GM23338 (cell line): ENCODE data around the gene GBP7. TPM values are rescaled to one million over a fixed set of nuclear protein-coding genes. Genes with fewer than 3 reads are reported as not detected.

Experiments used
- ATAC-seq: fragments of 200-7000 bp; cut with Tn5 transposase; 3 replicates; pipeline ENCODE4 v1.9.1; 2020
- DNase-seq: peaks from one replicate; pipeline ENCODE4 v3.0.0-alpha.2; 2015; ENCODE audit warnings: low spot score
- H2AFZ ChIP-seq: fragments of 200-600 bp; sonication (generic); 2 replicates; pipeline ENCODE4 v1.8.0; 2016; ENCODE audit warnings: antibody characterized with exemption, mild to moderate bottlenecking, moderate library complexity
- H3F3A ChIP-seq: fragments of 200-600 bp; sonication (generic); replicated peaks from 2 replicates; pipeline ENCODE4 v1.8.0; 2017; ENCODE audit warnings: antibody characterized with exemption, mixed run types, low read depth
- H3K27ac ChIP-seq: fragments of 200-600 bp; sonication (generic); 2 replicates; pipeline ENCODE4 v1.6.1; 2016; ENCODE audit warnings: low read depth
- H3K27me3 ChIP-seq: fragments of 200-600 bp; sonication (generic); 2 replicates; pipeline ENCODE4 v1.8.0; 2016; ENCODE audit warnings: mild to moderate bottlenecking, mixed run types, moderate library complexity; ENCODE audit not compliant: insufficient read depth
- H3K36me3 ChIP-seq: fragments of 200-600 bp; sonication (generic); 2 replicates; pipeline ENCODE4 v1.8.0; 2016; ENCODE audit warnings: mild to moderate bottlenecking; ENCODE audit not compliant: insufficient read depth
- H3K4me1 ChIP-seq: fragments of 200-600 bp; sonication (generic); 2 replicates; pipeline ENCODE4 v1.8.0; 2016; ENCODE audit warnings: mild to moderate bottlenecking, moderate library complexity; ENCODE audit not compliant: insufficient read depth
- H3K4me2 ChIP-seq: fragments of 200-600 bp; sonication (generic); 2 replicates; pipeline ENCODE4 v1.7.1; 2017; ENCODE audit warnings: mixed run types
- H3K4me3 ChIP-seq: fragments of 200-600 bp; sonication (generic); 2 replicates; pipeline ENCODE4 v1.6.1; 2016; ENCODE audit warnings: mixed run types
- H3K79me2 ChIP-seq: fragments of 200-600 bp; sonication (generic); replicated peaks from 2 replicates; pipeline ENCODE4 v1.8.0; 2017; ENCODE audit warnings: mild to moderate bottlenecking; ENCODE audit not compliant: insufficient read depth
- H3K9me2 ChIP-seq: fragments of 200-600 bp; sonication (generic); 2 replicates; pipeline ENCODE4 v1.8.0; 2017; ENCODE audit not compliant: insufficient read depth
- H4K20me1 ChIP-seq: fragments of 200-600 bp; sonication (generic); replicated peaks from 2 replicates; pipeline ENCODE4 v1.8.0; 2017; ENCODE audit warnings: mild to moderate bottlenecking; ENCODE audit not compliant: insufficient read depth
- H3K27ac Mint-ChIP-seq: 2 replicates; pipeline ENCODE4 v1.8.0; 2020; ENCODE audit warnings: inconsistent platforms, mild to moderate bottlenecking, moderate library complexity, mixed read lengths
- H3K27me3 Mint-ChIP-seq: 3 replicates; pipeline ENCODE4 v1.8.0; 2022; ENCODE audit warnings: low read depth, mild to moderate bottlenecking, moderate library complexity, mixed read lengths, inconsistent platforms; ENCODE audit not compliant: insufficient read depth, poor library complexity
- H3K36me3 Mint-ChIP-seq: 3 replicates; pipeline ENCODE4 v1.8.0; 2021; ENCODE audit warnings: low read depth, mild to moderate bottlenecking, inconsistent platforms, moderate library complexity, mixed read lengths
- H3K4me1 Mint-ChIP-seq: 3 replicates; pipeline ENCODE4 v1.8.0; 2020; ENCODE audit warnings: mild to moderate bottlenecking, inconsistent platforms, mixed read lengths
- H3K4me3 Mint-ChIP-seq: 3 replicates; pipeline ENCODE4 v1.8.0; 2021; ENCODE audit warnings: moderate library complexity, mild to moderate bottlenecking, inconsistent platforms, mixed read lengths
- H3K9me3 Mint-ChIP-seq: 3 replicates; pipeline ENCODE4 v1.8.0; 2020; ENCODE audit warnings: moderate library complexity, mild to moderate bottlenecking, inconsistent platforms, mixed read lengths
- EZH2 ChIP-seq: fragments of 200-600 bp; sonication (generic); IDR thresholded peaks from one replicate; pipeline ENCODE4 v1.8.0; 2017; ENCODE audit warnings: antibody characterized with exemption, mild to moderate bottlenecking, low read depth; ENCODE audit not compliant: unreplicated experiment
- EZH2phosphoT487 ChIP-seq: fragments of 200-600 bp; sonication (generic); IDR thresholded peaks from one replicate; pipeline ENCODE4 v1.8.1; 2018; ENCODE audit warnings: antibody characterized with exemption; ENCODE audit not compliant: unreplicated experiment
- JUNB ChIP-seq: IDR thresholded peaks from one replicate; pipeline ENCODE4 v1.6.1; 2016; ENCODE audit warnings: antibody characterized with exemption; ENCODE audit not compliant: unreplicated experiment
- NANOG ChIP-seq: IDR thresholded peaks from 2 replicates; pipeline ENCODE4 v1.6.1; 2016; ENCODE audit warnings: antibody characterized with exemption, borderline replicate concordance
- POLR2AphosphoS5 ChIP-seq: IDR thresholded peaks from 2 replicates; pipeline ENCODE4 v1.6.1; 2016; ENCODE audit warnings: antibody characterized with exemption, low read depth
- STAT1 ChIP-seq: IDR thresholded peaks from one replicate; pipeline ENCODE4 v1.6.1; 2016; ENCODE audit warnings: antibody characterized with exemption; ENCODE audit not compliant: unreplicated experiment
- ZNF114 ChIP-seq: fragments of 250-450 bp; sonication (Bioruptor Pico); IDR thresholded peaks from 2 replicates; pipeline ENCODE4 v1.5.0; 2020; ENCODE audit warnings: mild to moderate bottlenecking, moderate library complexity
- polyA plus RNA-seq: library from polyadenylated mRNA; unstranded; fragments of >200 nt; fragmentation: Nextera tagmentation; extraction: Ambion mirVana; gene quantifications from 2 replicates; pipeline ENCODE4 v1.2.1, GENCODE V29; 2016
- total RNA-seq: library from RNA; depleted of rRNA; stranded (reverse); fragments of >200 nt; shearing (Covaris generic); gene quantifications from 2 replicates; pipeline ENCODE4 v1.2.3, GENCODE V29; 2014
- TF ChIP-seq, protein P1 (sequence below): fragments of 250-450 bp; sonication (Bioruptor Pico); IDR thresholded peaks from 2 replicates; pipeline ENCODE4 v1.5.0; 2020; ENCODE audit warnings: mild to moderate bottlenecking, moderate library complexity
- TF ChIP-seq, protein P2 (sequence below): IDR thresholded peaks from 2 replicates; pipeline ENCODE4 v1.6.1; 2016; ENCODE audit warnings: antibody characterized with exemption

The GBP7 gene
- total and polyA plus RNA-seq, 2 experiments from 2014 or later = not detected

DNA sequence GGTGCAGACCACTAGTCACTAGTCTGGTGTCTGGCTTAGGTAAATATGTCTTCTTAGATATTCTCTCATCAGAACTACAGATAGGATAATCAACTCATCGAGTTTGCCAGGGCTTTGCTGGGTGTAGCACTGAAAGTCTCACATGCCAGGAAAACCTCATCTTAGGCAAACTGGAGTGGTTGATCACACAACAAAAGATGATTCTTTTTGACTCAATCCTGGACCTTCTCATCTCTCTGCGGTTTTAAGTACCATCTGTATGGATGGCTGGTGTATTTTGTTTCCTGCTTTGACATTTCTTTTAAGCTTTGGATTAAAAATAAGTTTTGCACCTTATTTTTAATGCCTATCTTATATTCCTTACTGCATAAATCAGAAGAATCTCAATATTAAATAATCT lies 61.1 kb downstream of the GBP7 start:
- Histone ChIP-seq H3K4me1 (no peaks in the 10 kb centered on the region), H3K36me3 (no peaks in the 10 kb centered on the region), H3K4me3 (no peak overlapping the region), H3K27ac (no peak overlapping the region), H3F3A (no peaks in the 10 kb centered on the region), H3K27me3 (no peaks in the 10 kb centered on the region), H3K79me2 (no peaks in the 10 kb centered on the region), H3K4me2 (no peak overlapping the region), H2AFZ (no peak overlapping the region), H3K9me2 (peaks cover 3% of the 10 kb centered on the region; the same call in 1 of the 2 replicates), H4K20me1 (no peaks in the 10 kb centered on the region)
- DNase-seq = no peak
- Mint-ChIP-seq H3K27ac (no peak overlapping the region), H3K4me3 (no peak overlapping the region), H3K4me1 (no peaks in the 10 kb centered on the region), H3K9me3 (no peaks in the 10 kb centered on the region), H3K36me3 (no peaks in the 10 kb centered on the region), H3K27me3 (peaks cover 1% of the 10 kb centered on the region)
- no peak for TF ChIP-seq JUNB
- no peak for ATAC-seq

DNA sequence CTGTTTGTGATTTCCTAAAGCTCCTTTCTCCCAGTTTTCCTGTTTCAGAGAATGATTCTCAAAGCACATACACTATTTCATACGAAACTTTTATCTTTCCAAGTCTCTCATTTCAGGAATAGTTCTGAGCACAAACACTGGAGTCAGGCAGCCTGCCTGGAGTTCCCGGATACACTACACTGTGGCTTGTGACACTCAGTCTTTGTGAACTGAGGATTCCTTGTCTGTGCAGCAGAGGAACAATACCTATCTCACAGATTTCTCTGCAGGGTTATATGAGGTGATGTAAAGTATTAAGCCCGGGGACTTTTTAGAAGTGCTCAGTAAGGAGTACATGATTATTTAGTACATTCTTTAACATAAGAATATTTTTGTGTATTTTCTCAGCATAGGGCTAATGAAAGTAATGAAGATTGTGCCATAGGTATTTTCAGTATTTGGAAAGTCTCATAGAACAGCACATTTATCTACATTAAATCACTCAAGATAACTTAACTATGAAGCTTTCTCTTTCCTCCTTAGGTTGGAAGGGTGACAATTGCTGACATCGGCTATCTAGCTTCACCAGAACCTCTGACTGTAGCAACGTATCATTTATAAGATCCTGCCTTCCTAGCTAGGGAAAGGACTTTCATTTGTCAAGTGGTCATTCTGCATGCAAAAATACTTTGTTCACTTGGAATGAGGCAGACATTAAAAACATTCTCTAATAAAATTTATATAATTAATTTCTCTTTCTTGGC lies 62.8 kb downstream of the GBP7 start:
- Mint-ChIP-seq H3K27ac (no peak overlapping the region), H3K4me1 (no peaks in the 10 kb centered on the region), H3K4me3 (no peak overlapping the region), H3K9me3 (no peaks in the 10 kb centered on the region), H3K27me3 (peaks cover 1% of the 10 kb centered on the region), H3K36me3 (no peaks in the 10 kb centered on the region)
- Histone ChIP-seq H3K9me2 (0 out of 2 replicates have a peak, but pooled peaks cover 3% of the 10 kb centered on the region), H3K27me3 (no peaks in the 10 kb centered on the region), H4K20me1 (no peaks in the 10 kb centered on the region), H2AFZ (no peak overlapping the region; the same call in 1 of the 2 replicates), H3K4me2 (no peak overlapping the region), H3F3A (no peaks in the 10 kb centered on the region), H3K4me3 (no peak overlapping the region), H3K27ac (no peak overlapping the region), H3K79me2 (no peaks in the 10 kb centered on the region), H3K36me3 (no peaks in the 10 kb centered on the region), H3K4me1 (no peaks in the 10 kb centered on the region)
- no peak for DNase-seq
- no peak for ATAC-seq
- TF ChIP-seq STAT1 = no peak
- TF ChIP-seq, protein P1, sequence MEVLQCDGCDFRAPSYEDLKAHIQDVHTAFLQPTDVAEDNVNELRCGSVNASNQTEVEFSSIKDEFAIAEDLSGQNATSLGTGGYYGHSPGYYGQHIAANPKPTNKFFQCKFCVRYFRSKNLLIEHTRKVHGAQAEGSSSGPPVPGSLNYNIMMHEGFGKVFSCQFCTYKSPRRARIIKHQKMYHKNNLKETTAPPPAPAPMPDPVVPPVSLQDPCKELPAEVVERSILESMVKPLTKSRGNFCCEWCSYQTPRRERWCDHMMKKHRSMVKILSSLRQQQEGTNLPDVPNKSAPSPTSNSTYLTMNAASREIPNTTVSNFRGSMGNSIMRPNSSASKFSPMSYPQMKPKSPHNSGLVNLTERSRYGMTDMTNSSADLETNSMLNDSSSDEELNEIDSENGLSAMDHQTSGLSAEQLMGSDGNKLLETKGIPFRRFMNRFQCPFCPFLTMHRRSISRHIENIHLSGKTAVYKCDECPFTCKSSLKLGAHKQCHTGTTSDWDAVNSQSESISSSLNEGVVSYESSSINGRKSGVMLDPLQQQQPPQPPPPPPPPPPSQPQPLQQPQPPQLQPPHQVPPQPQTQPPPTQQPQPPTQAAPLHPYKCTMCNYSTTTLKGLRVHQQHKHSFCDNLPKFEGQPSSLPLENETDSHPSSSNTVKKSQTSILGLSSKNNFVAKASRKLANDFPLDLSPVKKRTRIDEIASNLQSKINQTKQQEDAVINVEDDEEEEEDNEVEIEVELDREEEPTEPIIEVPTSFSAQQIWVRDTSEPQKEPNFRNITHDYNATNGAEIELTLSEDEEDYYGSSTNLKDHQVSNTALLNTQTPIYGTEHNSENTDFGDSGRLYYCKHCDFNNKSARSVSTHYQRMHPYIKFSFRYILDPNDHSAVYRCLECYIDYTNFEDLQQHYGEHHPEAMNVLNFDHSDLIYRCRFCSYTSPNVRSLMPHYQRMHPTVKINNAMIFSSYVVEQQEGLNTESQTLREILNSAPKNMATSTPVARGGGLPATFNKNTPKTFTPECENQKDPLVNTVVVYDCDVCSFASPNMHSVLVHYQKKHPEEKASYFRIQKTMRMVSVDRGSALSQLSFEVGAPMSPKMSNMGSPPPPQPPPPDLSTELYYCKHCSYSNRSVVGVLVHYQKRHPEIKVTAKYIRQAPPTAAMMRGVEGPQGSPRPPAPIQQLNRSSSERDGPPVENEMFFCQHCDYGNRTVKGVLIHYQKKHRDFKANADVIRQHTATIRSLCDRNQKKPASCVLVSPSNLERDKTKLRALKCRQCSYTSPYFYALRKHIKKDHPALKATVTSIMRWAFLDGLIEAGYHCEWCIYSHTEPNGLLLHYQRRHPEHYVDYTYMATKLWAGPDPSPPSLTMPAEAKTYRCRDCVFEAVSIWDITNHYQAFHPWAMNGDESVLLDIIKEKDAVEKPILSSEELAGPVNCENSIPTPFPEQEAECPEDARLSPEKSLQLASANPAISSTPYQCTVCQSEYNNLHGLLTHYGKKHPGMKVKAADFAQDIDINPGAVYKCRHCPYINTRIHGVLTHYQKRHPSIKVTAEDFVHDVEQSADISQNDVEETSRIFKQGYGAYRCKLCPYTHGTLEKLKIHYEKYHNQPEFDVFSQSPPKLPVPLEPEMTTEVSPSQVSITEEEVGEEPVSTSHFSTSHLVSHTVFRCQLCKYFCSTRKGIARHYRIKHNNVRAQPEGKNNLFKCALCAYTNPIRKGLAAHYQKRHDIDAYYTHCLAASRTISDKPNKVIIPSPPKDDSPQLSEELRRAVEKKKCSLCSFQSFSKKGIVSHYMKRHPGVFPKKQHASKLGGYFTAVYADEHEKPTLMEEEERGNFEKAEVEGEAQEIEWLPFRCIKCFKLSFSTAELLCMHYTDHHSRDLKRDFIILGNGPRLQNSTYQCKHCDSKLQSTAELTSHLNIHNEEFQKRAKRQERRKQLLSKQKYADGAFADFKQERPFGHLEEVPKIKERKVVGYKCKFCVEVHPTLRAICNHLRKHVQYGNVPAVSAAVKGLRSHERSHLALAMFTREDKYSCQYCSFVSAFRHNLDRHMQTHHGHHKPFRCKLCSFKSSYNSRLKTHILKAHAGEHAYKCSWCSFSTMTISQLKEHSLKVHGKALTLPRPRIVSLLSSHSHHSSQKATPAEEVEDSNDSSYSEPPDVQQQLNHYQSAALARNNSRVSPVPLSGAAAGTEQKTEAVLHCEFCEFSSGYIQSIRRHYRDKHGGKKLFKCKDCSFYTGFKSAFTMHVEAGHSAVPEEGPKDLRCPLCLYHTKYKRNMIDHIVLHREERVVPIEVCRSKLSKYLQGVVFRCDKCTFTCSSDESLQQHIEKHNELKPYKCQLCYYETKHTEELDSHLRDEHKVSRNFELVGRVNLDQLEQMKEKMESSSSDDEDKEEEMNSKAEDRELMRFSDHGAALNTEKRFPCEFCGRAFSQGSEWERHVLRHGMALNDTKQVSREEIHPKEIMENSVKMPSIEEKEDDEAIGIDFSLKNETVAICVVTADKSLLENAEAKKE (CRISPR knock-in tag) = no peak
- TF ChIP-seq JUNB = no peak
- TF ChIP-seq EZH2 = no peak
- TF ChIP-seq POLR2AphosphoS5 = no peak
- TF ChIP-seq EZH2phosphoT487 = no peak
- TF ChIP-seq ZNF114 (CRISPR knock-in tag) = no peak
- TF ChIP-seq, protein P2, sequence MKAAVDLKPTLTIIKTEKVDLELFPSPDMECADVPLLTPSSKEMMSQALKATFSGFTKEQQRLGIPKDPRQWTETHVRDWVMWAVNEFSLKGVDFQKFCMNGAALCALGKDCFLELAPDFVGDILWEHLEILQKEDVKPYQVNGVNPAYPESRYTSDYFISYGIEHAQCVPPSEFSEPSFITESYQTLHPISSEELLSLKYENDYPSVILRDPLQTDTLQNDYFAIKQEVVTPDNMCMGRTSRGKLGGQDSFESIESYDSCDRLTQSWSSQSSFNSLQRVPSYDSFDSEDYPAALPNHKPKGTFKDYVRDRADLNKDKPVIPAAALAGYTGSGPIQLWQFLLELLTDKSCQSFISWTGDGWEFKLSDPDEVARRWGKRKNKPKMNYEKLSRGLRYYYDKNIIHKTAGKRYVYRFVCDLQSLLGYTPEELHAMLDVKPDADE = no peak
- no peak for TF ChIP-seq NANOG
